GM19438 (cell line): ENCODE data around the gene MYO18A.
"Not testable (repeated sequence)": the region's sequence is repeated elsewhere in the genome, so short reads cannot be mapped to it uniquely, and the experiment has no call there.

ENCODE experiments used
- ATAC-seq: cut with Tn5 transposase; IDR thresholded peaks from one replicate; pipeline ENCODE4 v1.9.1; 2021; ENCODE audit warnings: low read depth; ENCODE audit not compliant: unreplicated experiment

The MYO18A gene, protein sequence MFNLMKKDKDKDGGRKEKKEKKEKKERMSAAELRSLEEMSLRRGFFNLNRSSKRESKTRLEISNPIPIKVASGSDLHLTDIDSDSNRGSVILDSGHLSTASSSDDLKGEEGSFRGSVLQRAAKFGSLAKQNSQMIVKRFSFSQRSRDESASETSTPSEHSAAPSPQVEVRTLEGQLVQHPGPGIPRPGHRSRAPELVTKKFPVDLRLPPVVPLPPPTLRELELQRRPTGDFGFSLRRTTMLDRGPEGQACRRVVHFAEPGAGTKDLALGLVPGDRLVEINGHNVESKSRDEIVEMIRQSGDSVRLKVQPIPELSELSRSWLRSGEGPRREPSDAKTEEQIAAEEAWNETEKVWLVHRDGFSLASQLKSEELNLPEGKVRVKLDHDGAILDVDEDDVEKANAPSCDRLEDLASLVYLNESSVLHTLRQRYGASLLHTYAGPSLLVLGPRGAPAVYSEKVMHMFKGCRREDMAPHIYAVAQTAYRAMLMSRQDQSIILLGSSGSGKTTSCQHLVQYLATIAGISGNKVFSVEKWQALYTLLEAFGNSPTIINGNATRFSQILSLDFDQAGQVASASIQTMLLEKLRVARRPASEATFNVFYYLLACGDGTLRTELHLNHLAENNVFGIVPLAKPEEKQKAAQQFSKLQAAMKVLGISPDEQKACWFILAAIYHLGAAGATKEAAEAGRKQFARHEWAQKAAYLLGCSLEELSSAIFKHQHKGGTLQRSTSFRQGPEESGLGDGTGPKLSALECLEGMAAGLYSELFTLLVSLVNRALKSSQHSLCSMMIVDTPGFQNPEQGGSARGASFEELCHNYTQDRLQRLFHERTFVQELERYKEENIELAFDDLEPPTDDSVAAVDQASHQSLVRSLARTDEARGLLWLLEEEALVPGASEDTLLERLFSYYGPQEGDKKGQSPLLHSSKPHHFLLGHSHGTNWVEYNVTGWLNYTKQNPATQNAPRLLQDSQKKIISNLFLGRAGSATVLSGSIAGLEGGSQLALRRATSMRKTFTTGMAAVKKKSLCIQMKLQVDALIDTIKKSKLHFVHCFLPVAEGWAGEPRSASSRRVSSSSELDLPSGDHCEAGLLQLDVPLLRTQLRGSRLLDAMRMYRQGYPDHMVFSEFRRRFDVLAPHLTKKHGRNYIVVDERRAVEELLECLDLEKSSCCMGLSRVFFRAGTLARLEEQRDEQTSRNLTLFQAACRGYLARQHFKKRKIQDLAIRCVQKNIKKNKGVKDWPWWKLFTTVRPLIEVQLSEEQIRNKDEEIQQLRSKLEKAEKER (N-terminal part only)

DNA sequence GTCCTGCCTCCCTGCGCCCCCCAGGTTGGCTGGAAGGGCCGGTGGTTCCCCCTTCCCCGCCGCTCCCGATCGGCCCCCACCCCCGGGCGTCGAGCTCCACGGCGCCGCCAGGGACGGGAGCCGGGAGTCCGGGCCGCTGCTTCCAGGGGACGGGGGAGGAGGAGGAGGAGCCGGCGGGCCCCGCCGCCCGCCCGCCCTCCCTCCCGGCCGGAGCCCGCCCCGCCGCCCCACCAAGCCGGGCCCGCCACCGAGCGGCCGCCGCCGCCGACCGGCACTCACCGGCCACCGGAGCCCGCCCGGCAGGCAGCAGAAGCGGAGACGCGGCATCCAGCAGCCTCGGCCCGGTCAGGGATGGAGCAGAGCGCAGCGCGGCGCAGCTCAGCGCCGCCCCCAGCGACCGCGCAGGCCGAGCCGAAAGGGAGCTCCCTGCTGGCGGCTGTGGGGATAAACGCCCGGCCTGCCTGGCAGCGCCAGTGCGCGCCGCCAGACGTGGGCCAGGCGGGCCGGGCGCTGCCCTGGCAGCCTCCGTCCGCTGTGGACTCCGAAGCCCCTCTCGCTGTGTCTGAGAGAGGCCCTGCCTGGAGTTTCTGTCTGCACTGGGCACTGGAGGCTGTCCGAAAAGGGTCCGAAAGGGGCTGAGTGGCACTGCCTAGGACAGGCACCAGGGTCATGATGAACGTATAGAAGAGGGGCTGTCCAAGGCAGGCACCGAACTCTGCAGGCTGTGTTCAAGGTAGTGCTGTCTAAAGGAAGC, at the start of gene MYO18A:
MYO18A (minus strand) TSS at position 365 of the 754 bp plus-strand sequence. CDS start 13,458 bp downstream, outside the sequence.
- peak; percentile 71 for ATAC-seq

GRCh38 chr17:29225396-29225795, 45.2 kb upstream of the MYO18A start:
- ATAC-seq, result no peak

DNA sequence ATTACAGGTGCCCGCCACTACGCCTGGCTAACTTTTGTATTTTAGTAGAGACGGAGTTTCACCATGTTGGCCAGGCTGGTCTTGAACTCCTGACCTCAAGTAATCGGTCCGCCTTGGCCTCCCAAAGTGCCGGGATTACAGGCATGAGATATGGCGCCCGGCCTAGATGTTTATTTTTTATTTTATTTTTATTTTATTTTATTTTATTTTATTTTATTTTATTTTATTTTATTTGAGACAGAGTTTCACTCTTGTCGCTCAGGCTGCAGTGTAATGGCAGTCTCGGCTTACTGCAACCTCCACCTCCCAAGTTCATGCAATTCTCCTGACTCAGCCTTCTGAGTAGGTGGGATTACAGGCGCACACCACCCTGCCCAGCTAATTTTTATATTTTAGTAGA, 41.1 kb upstream of the MYO18A start:
- ATAC-seq, result not testable (repeated sequence)

DNA sequence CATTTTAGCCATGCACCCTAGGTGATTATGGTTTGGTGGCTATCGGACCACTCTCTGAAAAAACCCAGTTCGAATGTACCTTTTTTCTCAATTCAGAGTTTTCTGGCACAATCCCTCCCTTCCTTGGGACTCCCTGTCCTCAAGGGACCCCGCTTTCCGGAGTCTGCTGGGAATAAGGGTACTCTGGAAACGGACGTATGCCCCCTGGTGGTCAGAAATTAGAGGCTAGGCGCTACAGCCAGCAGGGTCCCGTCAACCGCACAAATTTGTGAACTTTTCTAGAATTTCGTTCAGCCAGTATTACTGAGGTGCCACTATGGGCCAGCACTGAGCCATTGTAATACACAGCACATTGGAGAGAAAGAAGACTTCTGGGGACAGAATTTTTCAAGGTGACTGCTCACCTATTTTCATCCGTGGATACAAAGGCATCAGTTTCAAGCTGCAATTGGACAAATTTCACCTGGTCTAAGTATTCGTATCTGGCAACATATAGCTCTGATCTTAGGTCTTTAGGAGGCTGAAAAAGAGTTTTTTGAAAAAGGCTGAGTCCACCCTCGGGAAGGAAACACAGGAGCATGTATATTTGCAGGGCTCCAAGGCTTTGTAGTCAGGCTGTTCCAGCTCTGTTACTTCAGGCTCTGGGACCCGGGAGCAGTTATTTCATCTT, 39.3 kb upstream of the MYO18A start:
- ATAC-seq, result no peak

DNA sequence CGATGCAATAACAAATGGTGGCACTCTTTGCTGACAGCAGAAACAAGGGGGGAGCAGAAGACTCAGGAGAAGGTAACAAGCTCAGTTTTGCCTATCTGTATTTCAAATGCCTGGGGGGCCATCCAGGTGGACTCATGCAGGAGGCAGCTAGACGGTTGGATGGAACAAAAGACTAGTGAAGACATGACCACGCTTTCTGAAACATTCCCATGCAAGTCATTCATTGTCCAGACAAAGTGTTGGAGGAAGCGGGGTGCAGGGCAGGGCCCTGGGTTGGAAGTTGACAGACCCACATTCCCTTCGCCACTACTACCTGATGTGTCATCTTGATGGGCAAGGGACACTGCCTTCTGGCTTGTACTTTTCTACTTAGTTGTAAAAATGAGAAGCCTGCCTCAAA, 36.7 kb upstream of the MYO18A start:
- ATAC-seq, result no peak

GRCh38 chr17:29216181-29216580, 36.0 kb upstream of the MYO18A start:
- no peak for ATAC-seq

- ATAC-seq, result no peak
Measured at GRCh38 chr17:29215717-29216116, 35.5 kb upstream of the MYO18A start.

DNA sequence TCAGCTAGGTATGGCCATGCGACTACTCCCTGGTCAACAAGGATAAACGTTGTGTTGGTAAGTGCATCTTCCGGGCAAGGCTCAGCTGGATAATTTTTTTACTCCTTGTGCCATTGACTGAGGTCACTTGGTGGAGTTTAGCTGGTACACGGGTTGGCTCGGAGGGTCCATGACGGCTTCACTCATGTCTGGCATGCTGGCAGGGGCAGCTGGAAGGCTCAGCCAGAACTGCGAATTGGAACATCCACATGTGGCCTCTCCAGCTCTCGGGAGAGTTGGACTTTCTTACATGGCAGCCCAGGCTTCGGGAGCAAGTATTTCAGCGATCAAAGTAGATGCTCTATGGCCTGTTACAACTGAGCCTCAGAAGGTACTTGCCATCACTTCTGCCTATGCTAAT, 35.0 kb upstream of the MYO18A start:
- no peak for ATAC-seq

- ATAC-seq, result no peak
Measured at GRCh38 chr17:29214215-29215146, 34.3 kb upstream of the MYO18A start.

DNA sequence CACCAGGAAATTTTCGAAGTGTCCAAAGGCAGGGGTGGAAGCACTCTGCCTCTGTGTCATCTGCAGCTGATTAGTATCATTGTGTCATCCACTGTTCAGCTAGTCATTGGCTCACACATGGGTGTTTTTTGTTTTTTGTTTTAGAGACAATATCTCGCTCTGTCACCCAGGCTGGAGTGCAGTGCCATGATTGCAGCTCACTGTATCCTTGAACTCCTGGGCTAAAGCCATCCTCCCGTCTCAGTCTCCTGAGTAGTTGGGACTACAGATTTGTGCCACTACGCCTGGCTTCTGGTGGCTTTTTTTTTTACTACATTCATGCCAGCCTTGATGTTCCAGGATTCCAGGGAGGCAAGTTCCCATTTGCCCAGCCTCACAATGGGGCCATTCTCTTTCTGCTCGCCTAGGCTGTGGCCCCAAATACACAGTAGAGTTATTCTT, 32.5 kb upstream of the MYO18A start:
- ATAC-seq, result no peak

- ATAC-seq, result no peak
Measured at GRCh38 chr17:29212094-29212631, 32.0 kb upstream of the MYO18A start.

- no peak for ATAC-seq
Measured at GRCh38 chr17:29210879-29211278, 30.7 kb upstream of the MYO18A start.

DNA sequence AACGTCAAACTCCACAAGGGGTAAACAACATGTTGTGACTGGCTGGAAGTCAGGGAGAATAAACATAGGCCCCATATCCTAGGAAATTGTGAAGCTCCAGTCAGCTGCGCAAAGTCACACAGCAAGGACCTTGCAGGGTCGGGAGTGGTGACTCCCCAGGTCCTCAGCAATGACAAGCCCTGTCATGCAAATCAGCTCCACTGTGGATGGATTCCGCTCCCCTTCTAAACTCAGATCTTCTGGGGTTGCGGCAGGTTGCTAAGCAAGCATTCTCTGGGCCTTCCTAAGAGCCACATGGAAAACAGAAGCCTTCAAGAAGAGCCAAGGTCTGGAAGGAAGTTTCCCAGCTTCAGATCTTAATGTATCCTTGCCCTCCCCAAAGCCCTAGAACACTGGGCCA, 28.9 kb upstream of the MYO18A start:
- no peak for ATAC-seq

GRCh38 chr17:29207975-29208374, 27.8 kb upstream of the MYO18A start:
- no peak for ATAC-seq

GRCh38 chr17:29205047-29205446, 24.8 kb upstream of the MYO18A start:
- ATAC-seq, result no peak

- not testable (repeated sequence) for ATAC-seq
Measured at GRCh38 chr17:29204068-29204804, 24.0 kb upstream of the MYO18A start.

DNA sequence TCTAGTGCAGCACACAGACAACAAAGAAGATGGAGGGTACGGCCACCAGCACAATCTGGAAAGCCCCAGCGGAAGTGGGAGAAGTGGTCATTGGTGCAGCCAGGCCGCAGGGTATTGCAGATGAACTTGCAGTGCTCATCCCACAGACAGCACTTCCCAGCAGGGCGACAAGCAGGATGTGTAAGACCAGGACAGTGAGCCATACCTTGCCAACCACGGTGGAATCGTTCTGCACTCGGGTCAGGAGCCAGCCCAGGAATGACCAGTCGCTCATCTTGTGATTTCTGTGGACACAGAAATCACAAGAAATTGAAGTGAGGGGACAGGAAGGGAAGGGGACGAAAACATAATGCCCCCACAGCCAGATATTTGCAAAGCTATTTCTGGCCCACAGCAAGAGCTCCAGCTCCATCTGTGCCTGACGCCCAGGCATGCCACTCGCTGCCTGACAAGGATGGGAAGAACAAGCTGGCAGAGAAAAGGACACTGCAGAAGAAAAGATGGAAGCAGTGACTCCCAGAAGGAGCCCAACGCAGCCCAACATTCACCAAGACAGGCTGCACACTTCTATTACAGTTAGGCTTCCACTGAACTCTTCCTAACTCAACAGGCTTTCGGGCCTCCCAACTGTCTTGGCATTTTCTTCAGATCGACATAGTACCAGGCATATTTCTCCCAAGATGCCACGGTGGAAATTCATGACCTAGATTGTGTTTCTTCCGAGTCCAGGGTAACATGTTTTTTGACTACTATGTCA, 17.5 kb upstream of the MYO18A start:
- no peak for ATAC-seq
